OCI-LY7 (cell line): ENCODE results near the gene UBA6. TPM values are rescaled to one million over a fixed set of nuclear protein-coding genes. Genes with fewer than 3 reads are reported as not detected.

Experiments used
- BruUV-seq: library from RNA; stranded (reverse); fragments of 400-500 nt; replicated peaks from 2 replicates; lab custom pipeline; 2021; lab: Mats Ljungman, UMichigan
- CTCF ChIA-PET: fragments of 300-600 bp; sonication (Branson Sonifier 250); formaldehyde crosslinking; loops from one replicate; lab custom pipeline; 2022; ENCODE audit warnings: antibody characterized with exemption; ENCODE audit not compliant: unreplicated experiment; lab: Charles Lee
- POLR2A ChIA-PET: fragments of 300-600 bp; sonication (Branson Sonifier 250); formaldehyde crosslinking; loops from one replicate; lab custom pipeline; 2022; ENCODE audit warnings: antibody characterized with exemption; lab: Charles Lee
- DNase-seq: peaks from one replicate; pipeline ENCODE4 v3.0.0-alpha.2; 2015; ENCODE audit warnings: low spot score
- H2AFZ ChIP-seq: fragments of 200-600 bp; sonication (generic), shearing (Covaris generic); 2 replicates; pipeline ENCODE4 v1.6.1; 2014; ENCODE audit warnings: mild to moderate bottlenecking, antibody characterized with exemption, low read length, moderate library complexity
- H3K27ac ChIP-seq: fragments of 200-600 bp; sonication (generic); 2 replicates; pipeline ENCODE4 v1.5.1; 2014; ENCODE audit warnings: mixed run types, low read depth, mild to moderate bottlenecking, moderate library complexity, low read length, inconsistent platforms; ENCODE audit not compliant: poor library complexity, severe bottlenecking
- H3K36me3 ChIP-seq: fragments of 200-600 bp; sonication (generic); 2 replicates; pipeline ENCODE4 v1.6.1; 2014; ENCODE audit warnings: mild to moderate bottlenecking, antibody characterized with exemption, low read length, moderate library complexity, mixed read lengths; ENCODE audit not compliant: insufficient read depth
- H3K4me1 ChIP-seq: fragments of 200-600 bp; sonication (generic); 2 replicates; pipeline ENCODE4 v1.5.1; 2014; ENCODE audit warnings: mild to moderate bottlenecking, low read length; ENCODE audit not compliant: insufficient read depth, poor library complexity, severe bottlenecking
- H3K4me2 ChIP-seq: fragments of 200-600 bp; sonication (generic); 2 replicates; pipeline ENCODE4 v1.6.1; 2014; ENCODE audit warnings: mild to moderate bottlenecking, low read length
- H3K4me3 ChIP-seq: fragments of 200-600 bp; sonication (generic); 2 replicates; pipeline ENCODE4 v1.5.1; 2014; ENCODE audit warnings: mild to moderate bottlenecking, low read depth, low read length; ENCODE audit not compliant: poor library complexity, severe bottlenecking
- H3K79me2 ChIP-seq: fragments of 200-600 bp; sonication (generic); 2 replicates; pipeline ENCODE4 v1.6.1; 2016; ENCODE audit warnings: low read depth, mild to moderate bottlenecking, low read length, moderate library complexity, mixed read lengths; ENCODE audit not compliant: insufficient read depth
- H3K9me2 ChIP-seq: fragments of 200-600 bp; sonication (generic); 2 replicates; pipeline ENCODE4 v1.6.1; 2016; ENCODE audit warnings: mild to moderate bottlenecking, low read length, mixed read lengths; ENCODE audit not compliant: insufficient read depth
- H3K9me3 ChIP-seq: fragments of 200-600 bp; sonication (generic); 2 replicates; pipeline ENCODE4 v1.6.1; 2014; ENCODE audit warnings: mild to moderate bottlenecking, mixed run types, low read length, mixed read lengths
- H4K20me1 ChIP-seq: fragments of 200-600 bp; sonication (generic); 2 replicates; pipeline ENCODE4 v1.6.1; 2014; ENCODE audit warnings: mild to moderate bottlenecking, antibody characterized with exemption, low read length, moderate library complexity, mixed read lengths; ENCODE audit not compliant: insufficient read depth
- EZH2phosphoT487 ChIP-seq: fragments of 200-600 bp; sonication (generic); IDR thresholded peaks from 2 replicates; pipeline ENCODE4 v1.6.1; 2018; ENCODE audit warnings: low read depth, borderline replicate concordance, mild to moderate bottlenecking, mixed run types, antibody characterized with exemption, low read length, moderate library complexity, mixed read lengths
- intact Hi-C: fragments of 100-400 bp; cut with micrococcal nuclease; formaldehyde crosslinking; loops from one replicate; pipeline ENCODE4 v1.10.0; 2022; ENCODE audit not compliant: unreplicated experiment
- total RNA-seq, 2 experiments: library from RNA; depleted of rRNA in 1 of 2; stranded (reverse); fragments of >200 nt in 1 of 2; shearing (Covaris generic) in 1 of 2; gene quantifications; 2 replicates each; pipeline ENCODE4 v1.2.3, GENCODE V29; 2014 to 2022
- TF ChIP-seq, protein P1 (sequence below): fragments of 200-600 bp; sonication (generic); conservative IDR thresholded peaks from 2 replicates; pipeline ENCODE4 v1.5.1; 2014; ENCODE audit warnings: mild to moderate bottlenecking, antibody characterized with exemption, low read length, moderate library complexity, mixed read lengths

Gene UBA6
- total RNA-seq, 2 experiments from 2014 or later, result 40.6 to 92.4 TPM

DNA sequence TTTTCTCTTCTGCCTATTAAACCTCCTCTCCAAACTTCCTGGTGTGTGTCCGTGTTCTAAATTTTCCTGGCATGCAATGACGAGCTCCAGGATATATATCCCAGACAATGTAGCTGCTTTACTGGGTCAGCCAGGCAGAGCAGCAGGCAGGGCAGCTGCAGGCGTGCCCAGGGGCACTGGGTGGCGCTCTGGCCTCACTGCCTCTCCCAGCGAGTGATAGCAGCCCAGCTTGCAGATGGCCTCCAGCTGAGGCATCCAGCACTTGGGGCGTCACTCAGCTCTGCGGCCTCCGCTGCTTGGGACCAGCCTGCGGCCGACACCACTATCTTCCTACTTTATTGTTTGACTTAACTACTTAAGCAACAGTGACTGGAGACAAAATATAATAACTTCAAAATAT lies 23.0 kb upstream of the UBA6 start:
- H3K4me2 ChIP-seq, result no peak overlapping the region
- TF ChIP-seq, protein P1, sequence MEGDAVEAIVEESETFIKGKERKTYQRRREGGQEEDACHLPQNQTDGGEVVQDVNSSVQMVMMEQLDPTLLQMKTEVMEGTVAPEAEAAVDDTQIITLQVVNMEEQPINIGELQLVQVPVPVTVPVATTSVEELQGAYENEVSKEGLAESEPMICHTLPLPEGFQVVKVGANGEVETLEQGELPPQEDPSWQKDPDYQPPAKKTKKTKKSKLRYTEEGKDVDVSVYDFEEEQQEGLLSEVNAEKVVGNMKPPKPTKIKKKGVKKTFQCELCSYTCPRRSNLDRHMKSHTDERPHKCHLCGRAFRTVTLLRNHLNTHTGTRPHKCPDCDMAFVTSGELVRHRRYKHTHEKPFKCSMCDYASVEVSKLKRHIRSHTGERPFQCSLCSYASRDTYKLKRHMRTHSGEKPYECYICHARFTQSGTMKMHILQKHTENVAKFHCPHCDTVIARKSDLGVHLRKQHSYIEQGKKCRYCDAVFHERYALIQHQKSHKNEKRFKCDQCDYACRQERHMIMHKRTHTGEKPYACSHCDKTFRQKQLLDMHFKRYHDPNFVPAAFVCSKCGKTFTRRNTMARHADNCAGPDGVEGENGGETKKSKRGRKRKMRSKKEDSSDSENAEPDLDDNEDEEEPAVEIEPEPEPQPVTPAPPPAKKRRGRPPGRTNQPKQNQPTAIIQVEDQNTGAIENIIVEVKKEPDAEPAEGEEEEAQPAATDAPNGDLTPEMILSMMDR, result 0 out of 2 replicates have a peak, but pooled peaks have one; percentile 11
- TF ChIP-seq EZH2phosphoT487, result no peak
- DNase-seq, result no peak
- no peaks in the 10 kb centered on the region for H3K9me2 ChIP-seq
- intact Hi-C loops, result no loop called here
- no peak overlapping the region for H3K27ac ChIP-seq
- H3K4me3 ChIP-seq, result no peak overlapping the region
- no peaks in the 10 kb centered on the region for H3K79me2 ChIP-seq
- peaks cover 16% of the 10 kb centered on the region for H3K36me3 ChIP-seq
- POLR2A ChIA-PET, result no interaction called here
- no peaks in the 10 kb centered on the region; the same call in 1 of the 2 replicates for H3K9me3 ChIP-seq
- CTCF ChIA-PET, result no interaction called here
- H2AFZ ChIP-seq, result no peak overlapping the region
- no TSS peak for BruUV-seq
- no peaks in the 10 kb centered on the region for H3K4me1 ChIP-seq
- no peaks in the 10 kb centered on the region for H4K20me1 ChIP-seq

DNA sequence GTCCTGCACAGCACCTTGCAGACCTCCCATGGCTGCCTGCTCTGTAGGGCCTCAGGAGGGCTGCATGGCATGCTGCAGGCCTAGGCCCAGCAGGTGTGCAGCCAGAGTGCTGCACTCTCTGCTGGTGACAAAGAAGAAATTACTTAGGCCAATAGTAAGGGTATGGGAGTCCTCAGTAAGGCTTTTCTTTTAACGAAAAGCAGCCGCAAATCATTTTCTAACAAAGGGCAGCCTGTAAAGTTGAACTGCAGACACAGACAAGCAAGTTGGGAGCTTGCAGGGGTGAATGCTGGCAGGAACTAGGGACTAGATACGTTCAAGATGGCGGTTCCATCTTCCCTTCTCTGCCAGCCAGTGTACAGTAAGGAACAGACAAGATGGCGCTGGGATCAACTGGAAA lies 22.4 kb upstream of the UBA6 start:
- Histone ChIP-seq H2AFZ (no peak overlapping the region), H3K4me1 (no peaks in the 10 kb centered on the region), H3K4me3 (no peak overlapping the region), H3K9me2 (no peaks in the 10 kb centered on the region), H4K20me1 (no peaks in the 10 kb centered on the region), H3K27ac (no peak overlapping the region), H3K9me3 (no peaks in the 10 kb centered on the region; the same call in 1 of the 2 replicates), H3K4me2 (no peak overlapping the region), H3K36me3 (peaks cover 16% of the 10 kb centered on the region), H3K79me2 (no peaks in the 10 kb centered on the region)
- intact Hi-C loops, result no loop called here
- BruUV-seq, result no TSS peak
- TF ChIP-seq EZH2phosphoT487, result no peak
- TF ChIP-seq, protein P1, result no peak
- ChIA-PET POLR2A (interaction anchor here (1.4 kb wide), 1 partner anchor 16 kb away, joined by 5 read pairs; no protein-coding TSS in a partner anchor), CTCF (no interaction called here)
- no peak for DNase-seq

DNA sequence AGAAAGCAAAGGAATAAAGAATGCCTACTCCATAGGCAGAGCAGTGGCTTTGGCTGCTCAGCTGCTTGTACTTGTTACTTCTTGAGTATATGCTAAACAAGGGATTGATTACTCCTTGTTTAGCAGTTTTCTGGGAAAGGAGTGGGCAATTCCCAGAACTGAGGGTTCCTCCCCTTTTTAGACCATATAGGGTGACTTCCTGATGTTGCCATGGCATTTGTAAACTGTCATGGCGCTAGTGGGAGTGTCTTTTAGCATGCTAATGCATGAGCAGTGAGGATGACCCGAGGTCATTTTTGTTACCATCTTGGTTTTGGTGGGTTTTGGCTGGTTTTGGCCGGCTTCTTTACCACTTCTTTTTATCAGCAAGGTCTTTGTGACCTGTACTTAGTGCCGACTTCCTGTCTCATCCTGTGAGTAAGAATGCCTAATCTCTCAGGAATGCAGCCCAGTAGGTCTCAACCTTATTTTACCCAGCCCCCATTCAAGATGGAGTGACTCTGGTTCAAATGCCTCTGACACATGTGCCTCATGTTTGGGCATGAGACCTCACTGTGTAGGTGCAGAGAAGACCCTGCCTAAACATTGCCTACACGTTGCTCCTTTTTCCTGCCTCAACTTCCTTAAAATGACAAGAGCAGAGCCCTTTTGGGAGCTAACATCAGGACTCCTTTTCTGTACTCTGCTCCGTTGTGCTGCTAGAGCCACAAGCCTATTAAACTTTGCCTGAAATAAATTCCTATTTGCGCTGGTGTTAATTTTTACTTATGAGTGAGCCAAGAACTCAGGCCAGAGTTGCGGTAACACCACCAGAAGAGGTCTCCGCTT lies 21.0 kb upstream of the UBA6 start:
- intact Hi-C loops, result no loop called here
- CTCF ChIA-PET, result no interaction called here
- POLR2A ChIA-PET, result interaction anchor here (1.4 to 1.7 kb wide), 2 partner anchors 11 to 17 kb away, joined by 3 to 5 read pairs; no protein-coding TSS in a partner anchor
- Histone ChIP-seq H3K27ac (no peak overlapping the region), H3K36me3 (peaks cover 16% of the 10 kb centered on the region), H3K4me3 (no peak overlapping the region), H3K9me2 (no peaks in the 10 kb centered on the region), H3K9me3 (no peaks in the 10 kb centered on the region), H3K79me2 (no peaks in the 10 kb centered on the region), H3K4me2 (no peak overlapping the region), H4K20me1 (no peaks in the 10 kb centered on the region), H3K4me1 (no peaks in the 10 kb centered on the region), H2AFZ (no peak overlapping the region)
- no TSS peak for BruUV-seq
- TF ChIP-seq, protein P1, result no peak
- TF ChIP-seq EZH2phosphoT487, result no peak
- no peak for DNase-seq
